RPMI8226 (cell line): ENCODE measurements around the gene MOV10.

Experiments
- DNase-seq: peaks from one replicate; pipeline ENCODE4 v3.0.0-alpha.2; 2015

Gene MOV10

DNA sequence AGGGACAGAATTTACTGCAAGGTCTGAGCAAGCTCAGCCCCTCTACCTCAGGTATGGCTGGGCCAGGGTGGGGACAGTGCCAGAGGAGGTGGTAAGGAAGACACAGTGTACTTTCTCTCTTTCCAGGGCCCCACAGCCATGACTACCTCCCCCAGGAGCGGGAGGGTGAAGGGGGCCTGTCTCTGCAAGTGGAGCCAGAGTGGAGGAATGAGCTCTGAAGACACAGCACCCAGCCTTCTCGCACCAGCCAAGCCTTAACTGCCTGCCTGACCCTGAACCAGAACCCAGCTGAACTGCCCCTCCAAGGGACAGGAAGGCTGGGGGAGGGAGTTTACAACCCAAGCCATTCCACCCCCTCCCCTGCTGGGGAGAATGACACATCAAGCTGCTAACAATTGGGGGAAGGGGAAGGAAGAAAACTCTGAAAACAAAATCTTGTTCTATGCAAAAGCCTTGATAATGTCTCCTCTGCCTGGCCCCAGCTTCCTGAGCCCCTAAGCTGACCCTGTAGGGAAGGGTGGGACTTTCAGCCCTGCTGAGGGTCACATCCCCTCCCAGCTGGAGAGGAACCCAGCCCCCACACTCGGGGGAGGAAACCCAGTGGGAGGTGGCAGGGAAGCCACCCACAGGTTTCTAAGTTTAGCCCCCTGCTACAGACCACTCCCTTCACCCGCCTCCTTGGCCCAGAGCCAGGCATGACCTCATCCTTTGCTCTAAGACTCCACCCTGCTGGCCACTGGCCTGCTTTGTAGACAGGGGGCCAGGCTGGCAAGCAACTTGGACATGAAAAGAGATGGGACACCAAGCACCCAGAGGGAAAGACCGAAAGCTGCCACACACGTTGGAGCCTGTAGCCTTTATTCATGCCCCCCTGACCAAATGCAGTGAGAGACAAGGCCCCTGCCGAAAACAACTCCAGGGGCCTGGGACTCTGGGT lies 26.1 kb downstream of the MOV10 start:
- DNase-seq: peak; percentile 90

DNA sequence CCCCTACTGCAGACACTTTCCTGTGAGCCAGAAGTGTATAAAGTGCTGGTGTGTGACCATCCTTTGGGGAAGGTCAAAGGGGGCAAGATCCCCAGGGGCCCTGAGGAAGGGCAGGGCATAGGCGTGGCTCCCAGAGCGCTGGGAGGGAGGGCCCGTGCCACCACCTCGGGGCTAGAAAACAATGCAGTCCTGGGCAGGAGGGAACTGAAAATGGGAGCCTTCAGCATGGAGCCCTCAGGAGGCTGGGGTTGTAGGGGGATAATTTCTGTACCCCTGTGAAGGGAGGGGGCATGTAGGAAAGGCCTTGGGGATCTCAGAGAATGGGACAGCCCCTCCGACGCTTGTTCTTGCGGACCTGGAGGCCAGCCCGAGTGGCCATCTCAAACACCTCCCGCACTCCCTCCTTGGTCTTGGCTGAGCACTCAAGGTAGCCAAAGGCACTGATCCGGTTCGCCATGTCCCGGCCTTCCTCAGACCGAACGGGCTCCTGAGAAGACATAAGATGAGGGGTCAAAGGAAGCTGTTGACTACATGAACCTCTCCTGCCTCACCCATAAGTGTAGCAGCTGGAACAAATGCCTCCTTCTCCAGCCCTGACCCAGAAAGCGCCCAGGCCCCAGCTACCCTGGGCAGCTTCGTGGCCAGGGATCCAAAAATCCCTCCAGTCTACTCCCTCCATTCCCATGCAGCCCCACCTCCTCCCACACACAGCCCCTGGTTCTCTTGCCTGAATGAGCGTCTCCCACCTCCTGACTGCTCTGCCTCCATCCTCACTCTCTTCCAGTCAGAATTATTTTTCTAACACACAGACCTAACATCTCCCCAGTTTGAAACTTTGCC lies 27.0 kb downstream of the MOV10 start:
- no peak for DNase-seq

- no peak for DNase-seq
Measured at GRCh38 chr1:112702067-112702395, 27.6 kb downstream of the MOV10 start.

DNA sequence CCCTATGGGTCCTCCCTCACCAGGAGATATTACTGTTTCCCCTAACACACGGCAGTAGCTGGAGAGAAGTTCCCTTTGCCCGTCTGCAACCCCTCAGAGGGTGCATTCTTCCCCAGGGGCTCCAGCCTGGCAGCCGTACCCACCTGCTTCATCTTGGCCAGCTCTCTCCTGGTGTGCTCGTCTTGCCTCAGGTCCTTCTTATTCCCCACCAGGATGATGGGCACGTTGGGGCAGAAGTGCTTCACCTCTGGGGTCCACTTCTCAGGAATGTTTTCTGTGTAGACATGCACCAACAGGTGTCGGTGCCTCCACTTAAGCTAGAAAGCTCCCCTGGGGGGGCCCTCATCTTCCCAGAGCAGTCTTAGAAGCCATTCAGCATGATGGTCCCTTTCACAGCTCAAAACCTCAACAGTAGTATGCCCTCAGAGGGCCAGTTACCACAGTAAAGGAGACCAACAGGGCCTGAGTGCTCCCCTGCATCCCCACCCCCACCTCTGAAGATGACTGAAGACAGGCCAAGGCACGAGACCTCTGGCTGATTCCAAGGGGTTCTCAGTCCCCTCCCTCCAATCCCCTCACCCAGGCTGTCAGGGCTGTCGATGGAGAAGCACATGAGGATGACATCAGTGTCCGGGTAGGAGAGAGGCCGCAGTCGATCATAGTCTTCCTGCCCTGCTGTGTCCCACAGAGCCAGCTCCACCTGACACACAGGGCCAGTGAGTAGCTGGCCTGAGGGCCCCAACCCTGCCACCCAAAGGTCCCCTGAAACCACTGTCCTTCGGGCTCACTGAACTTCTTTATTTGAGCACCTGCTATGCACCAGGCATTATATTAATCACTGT lies 28.2 kb downstream of the MOV10 start:
- no peak for DNase-seq

GRCh38 chr1:112703706-112704105 lies 29.2 kb downstream of the MOV10 start:
- DNase-seq: no peak

DNA sequence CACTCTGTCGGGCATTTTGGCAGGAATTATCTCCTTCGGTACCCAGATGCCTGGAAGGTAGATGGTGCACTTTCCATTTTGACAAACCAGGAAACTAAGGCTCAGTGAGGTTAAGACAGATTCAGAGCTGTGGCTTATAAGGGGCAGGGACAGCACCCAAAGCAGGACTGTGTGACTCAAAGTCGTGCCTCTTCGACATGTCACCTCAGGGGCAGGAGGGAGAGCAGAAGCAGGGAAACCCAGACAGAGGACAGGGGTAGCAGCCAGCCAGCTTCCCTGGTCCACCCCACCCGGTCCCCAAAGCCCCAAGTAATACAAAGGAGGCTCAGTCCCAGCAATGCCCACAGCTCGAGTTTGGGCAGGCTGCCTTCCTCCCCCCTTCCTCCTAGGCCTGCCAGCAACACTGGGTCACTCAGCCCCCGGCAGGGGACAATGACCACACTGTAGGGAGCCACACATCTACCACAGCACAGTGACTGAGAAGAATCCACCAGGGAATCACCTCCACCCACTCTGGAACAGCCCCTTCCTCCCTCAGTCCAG lies 30.0 kb downstream of the MOV10 start:
- DNase-seq: no peak

- DNase-seq: peak; percentile 57
Measured at GRCh38 chr1:112704934-112705627, 30.6 kb downstream of the MOV10 start.

GRCh38 chr1:112706505-112707220 lies 32.2 kb downstream of the MOV10 start, which contains the start of gene RHOC:
RHOC (minus strand) TSS chr1:112707127; CDS start chr1:112703799, 3,328 bp downstream.
- DNase-seq: peak; percentile 65

DNA sequence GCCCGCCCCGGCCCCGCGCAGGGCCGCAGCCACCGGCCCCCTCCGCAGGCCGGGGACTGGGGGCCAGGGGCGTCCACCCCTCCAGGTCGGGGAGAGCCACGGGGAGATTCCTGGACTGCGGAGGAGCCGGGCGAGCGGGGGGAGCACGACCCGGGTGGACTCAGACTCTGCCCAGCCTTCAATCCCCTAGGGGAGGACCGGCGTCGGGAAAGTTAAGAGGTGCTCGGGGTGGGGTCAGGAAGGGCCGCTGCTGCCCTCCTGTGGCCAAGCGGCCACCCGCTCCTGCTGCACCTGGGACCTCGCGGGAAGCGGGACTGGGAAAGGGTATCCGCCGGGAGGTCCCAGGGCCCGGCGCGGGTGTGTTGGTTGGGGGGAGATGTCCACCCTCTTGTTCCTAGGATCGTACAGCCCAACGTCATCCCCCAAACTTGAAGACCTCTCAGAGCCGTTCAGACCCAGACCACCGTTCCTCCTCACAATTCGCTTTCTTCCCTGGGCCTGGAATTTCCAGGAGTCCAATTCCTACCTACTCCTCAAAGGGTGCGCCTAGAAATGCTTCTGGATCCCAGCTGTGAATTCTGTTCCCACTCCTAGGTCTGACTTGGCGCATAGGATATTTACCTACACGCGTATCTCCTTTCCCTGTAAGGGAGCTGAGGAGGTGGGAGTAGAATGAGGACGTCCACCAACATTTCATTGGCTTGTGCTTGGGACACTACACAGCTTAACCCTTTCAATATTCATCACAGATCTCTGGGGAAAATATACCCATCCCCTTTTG lies 33.0 kb downstream of the MOV10 start:
- peak; percentile 70 for DNase-seq

DNA sequence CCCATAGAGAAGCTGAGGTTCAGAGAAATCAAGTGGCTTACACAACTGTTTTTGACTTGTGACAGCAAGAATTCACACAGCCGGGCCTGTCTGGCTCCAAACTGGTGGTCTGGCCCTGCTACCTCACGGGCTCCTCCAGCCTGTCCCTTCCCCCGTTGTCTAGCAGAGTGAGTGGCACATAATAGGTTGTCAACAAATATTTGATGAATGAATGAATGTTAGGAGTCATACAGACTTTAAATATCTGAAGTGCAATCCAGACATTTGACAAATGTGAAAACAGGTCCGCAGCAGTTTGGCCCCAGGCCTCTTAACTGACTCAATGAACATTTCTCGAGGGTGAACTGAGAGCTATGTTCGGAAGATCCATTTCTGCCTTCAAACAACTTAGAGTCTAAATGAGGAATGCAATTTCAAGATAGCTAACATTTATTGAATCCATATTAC lies 33.6 kb downstream of the MOV10 start:
- DNase-seq: no peak

GRCh38 chr1:112708489-112708888 lies 34.0 kb downstream of the MOV10 start:
- DNase-seq: no peak

- DNase-seq: no peak
Measured at GRCh38 chr1:112710159-112710558, 35.7 kb downstream of the MOV10 start.

GRCh38 chr1:112710586-112710985 lies 36.1 kb downstream of the MOV10 start:
- DNase-seq: no peak

- DNase-seq: no peak
Measured at GRCh38 chr1:112711041-112711440, 36.6 kb downstream of the MOV10 start.

- DNase-seq: no peak
Measured at GRCh38 chr1:112711670-112712069, 37.2 kb downstream of the MOV10 start.

GRCh38 chr1:112712191-112712590 lies 37.7 kb downstream of the MOV10 start:
- DNase-seq: no peak

- DNase-seq: no peak
Measured at GRCh38 chr1:112712701-112713128, 38.3 kb downstream of the MOV10 start.

GRCh38 chr1:112713466-112714312 lies 39.2 kb downstream of the MOV10 start:
- peak; percentile 80 for DNase-seq
